HCT116 (cell line): ENCODE results near the gene MEIS2. TPM values are rescaled to one million over a fixed set of nuclear protein-coding genes. Genes with fewer than 3 reads are reported as not detected.

ENCODE experiments used
- ATAC-seq: fragments of 200-7000 bp; cut with Tn5 transposase; 2 replicates; pipeline ENCODE4 v1.9.1; 2020; ENCODE audit warnings: mild to moderate bottlenecking, moderate library complexity
- BruUV-seq: library from RNA; stranded (reverse); fragments of 400-500 nt; replicated peaks from 2 replicates; lab custom pipeline; 2021; lab: Mats Ljungman, UMichigan
- CTCF ChIA-PET: fragments of 300-600 bp; sonication (Branson Sonifier 250); formaldehyde crosslinking; loops from one replicate; lab custom pipeline; 2021; ENCODE audit warnings: antibody characterized with exemption; lab: Charles Lee
- POLR2A ChIA-PET: fragments of 300-600, 350-600 bp; sonication (Branson Sonifier 250); formaldehyde crosslinking; loops from one replicate; lab custom pipeline; 2021; ENCODE audit warnings: antibody characterized with exemption; lab: Charles Lee
- RAD21 ChIA-PET, 2 experiments: fragments of 300-600 bp; sonication (Branson Sonifier 250); formaldehyde crosslinking; loops; one replicate each; lab custom pipeline; 2023; ENCODE audit warnings: low total read pairs in 2 of 2; ENCODE audit not compliant: uncharacterized antibody in 2 of 2, unreplicated experiment in 2 of 2, low non-redundant PET in 1 of 2; lab: Charles Lee
- DNase-seq: peaks from one replicate; pipeline ENCODE4 v3.0.0-alpha.2; 2010; ENCODE audit warnings: low read depth, low spot score
- H2AFZ ChIP-seq: fragments of 200-600 bp; shearing (Covaris generic), sonication (generic); 2 replicates; pipeline ENCODE4 v1.6.1; 2017; ENCODE audit warnings: low read depth, mixed run types, mixed read lengths, antibody characterized with exemption, low read length; ENCODE audit not compliant: poor library complexity, severe bottlenecking
- H3K27ac ChIP-seq: 2 replicates; pipeline ENCODE4 v1.5.1; 2012; ENCODE audit warnings: low read depth, low read length
- H3K27me3 ChIP-seq: fragments of 200-600 bp; sonication (generic); 2 replicates; pipeline ENCODE4 v1.6.1; 2016; ENCODE audit warnings: mixed run types, low read length, mixed read lengths; ENCODE audit not compliant: insufficient read depth
- H3K36me3 ChIP-seq, 2 experiments: fragments of 200-500 bp in 1 of 2; fragments of 200-600 bp in 1 of 2; sonication (Bioruptor generic) in 1 of 2; sonication (generic) in 1 of 2; 2 replicates each; pipeline versions ENCODE4 v1.5.1 to v1.6.1; 2014 to 2016; ENCODE audit warnings: low read length in 2 of 2, inconsistent platforms in 1 of 2, mixed read lengths in 1 of 2, mixed run types in 1 of 2; ENCODE audit not compliant: insufficient read depth in 2 of 2, control insufficient read depth in 1 of 2
- H3K4me1 ChIP-seq, 2 experiments: fragments of 200-600 bp in 1 of 2; sonication (generic) in 1 of 2; 2 replicates each; pipeline versions ENCODE4 v1.5.1 to v1.6.1; 2012 to 2017; ENCODE audit warnings: low read length in 2 of 2, inconsistent platforms in 1 of 2, mild to moderate bottlenecking in 1 of 2, mixed read lengths in 1 of 2, mixed run types in 1 of 2, moderate library complexity in 1 of 2; ENCODE audit not compliant: insufficient read depth in 2 of 2, control insufficient read depth in 1 of 2
- H3K4me2 ChIP-seq: fragments of 200-600 bp; sonication (generic); 2 replicates; pipeline ENCODE4 v1.6.1; 2017; ENCODE audit warnings: mixed run types, low read length, mixed read lengths
- H3K4me3 ChIP-seq, 2 experiments: fragments of 200-600 bp in 1 of 2; sonication (generic) in 1 of 2; replicated peaks in 1 of 2; 2 replicates each; pipeline ENCODE4 v1.5.1; 2011 to 2016; ENCODE audit warnings: low read length in 2 of 2, control low read depth in 1 of 2, low read depth in 1 of 2, mild to moderate bottlenecking in 1 of 2, mixed read lengths in 1 of 2, mixed run types in 1 of 2
- H3K79me2 ChIP-seq: fragments of 200-600 bp; sonication (generic); 2 replicates; pipeline ENCODE4 v1.6.1; 2017; ENCODE audit warnings: mild to moderate bottlenecking, mixed run types, low read length, moderate library complexity, mixed read lengths; ENCODE audit not compliant: insufficient read depth
- H3K9ac ChIP-seq: fragments of 200-600 bp; sonication (generic); 2 replicates; pipeline ENCODE4 v1.6.1; 2016; ENCODE audit warnings: low read length, mixed read lengths
- H3K9me2 ChIP-seq: fragments of 200-600 bp; sonication (generic), shearing (Covaris generic); 2 replicates; pipeline ENCODE4 v1.6.1; 2017; ENCODE audit warnings: mixed run types, mild to moderate bottlenecking, moderate library complexity; ENCODE audit not compliant: insufficient read depth
- H3K9me3 ChIP-seq, 2 experiments: fragments of 200-500 bp in 1 of 2; fragments of 200-600 bp in 1 of 2; sonication (Bioruptor generic) in 1 of 2; sonication (generic) in 1 of 2; 2 replicates each; pipeline ENCODE4 v1.6.1; 2014 to 2017; ENCODE audit warnings: low read length in 2 of 2, mixed read lengths in 2 of 2, inconsistent platforms in 1 of 2, low read depth in 1 of 2, mild to moderate bottlenecking in 1 of 2, mixed run types in 1 of 2, moderate library complexity in 1 of 2; ENCODE audit not compliant: control insufficient read depth in 1 of 2, insufficient read depth in 1 of 2
- H4K20me1 ChIP-seq: fragments of 200-600 bp; sonication (generic), shearing (Covaris generic); 2 replicates; pipeline ENCODE4 v1.6.1; 2017; ENCODE audit warnings: mixed run types, mild to moderate bottlenecking, moderate library complexity; ENCODE audit not compliant: insufficient read depth
- CEBPB ChIP-seq: IDR thresholded peaks from 2 replicates; pipeline ENCODE4 v1.6.1; 2012; ENCODE audit warnings: low read depth
- ELF1 ChIP-seq: IDR thresholded peaks from 2 replicates; pipeline ENCODE4 v1.6.1; 2012; ENCODE audit warnings: low read depth, borderline replicate concordance
- FOSL1 ChIP-seq: IDR thresholded peaks from 2 replicates; pipeline ENCODE4 v1.6.1; 2012; ENCODE audit warnings: low read depth
- RAD21 ChIP-seq: IDR thresholded peaks from 2 replicates; pipeline ENCODE4 v1.6.1; 2012; ENCODE audit warnings: low read depth, mild to moderate bottlenecking
- SP1 ChIP-seq: IDR thresholded peaks from 2 replicates; pipeline ENCODE4 v1.6.1; 2012; ENCODE audit warnings: low read depth
- YY1 ChIP-seq: IDR thresholded peaks from 2 replicates; pipeline ENCODE4 v1.6.1; 2011; ENCODE audit warnings: low read length, low read depth, moderate library complexity, mild to moderate bottlenecking; ENCODE audit not compliant: insufficient replicate concordance; ENCODE audit errors: extremely low read depth
- intact Hi-C: fragments of 100-400 bp; cut with micrococcal nuclease; formaldehyde crosslinking; loops from 2 replicates; pipeline ENCODE4 v1.10.0; 2022
- total RNA-seq: library from RNA; stranded (reverse); gene quantifications from one replicate; pipeline ENCODE4 v1.2.1, GENCODE V29; 2021; ENCODE audit not compliant: unreplicated experiment
- TF ChIP-seq, protein P1 (sequence below): IDR thresholded peaks from 2 replicates; pipeline ENCODE4 v1.6.1; 2012; ENCODE audit warnings: low read depth

MEIS2 gene
- total RNA-seq, 1 experiment from 2014 or later = 11.5 TPM

DNA sequence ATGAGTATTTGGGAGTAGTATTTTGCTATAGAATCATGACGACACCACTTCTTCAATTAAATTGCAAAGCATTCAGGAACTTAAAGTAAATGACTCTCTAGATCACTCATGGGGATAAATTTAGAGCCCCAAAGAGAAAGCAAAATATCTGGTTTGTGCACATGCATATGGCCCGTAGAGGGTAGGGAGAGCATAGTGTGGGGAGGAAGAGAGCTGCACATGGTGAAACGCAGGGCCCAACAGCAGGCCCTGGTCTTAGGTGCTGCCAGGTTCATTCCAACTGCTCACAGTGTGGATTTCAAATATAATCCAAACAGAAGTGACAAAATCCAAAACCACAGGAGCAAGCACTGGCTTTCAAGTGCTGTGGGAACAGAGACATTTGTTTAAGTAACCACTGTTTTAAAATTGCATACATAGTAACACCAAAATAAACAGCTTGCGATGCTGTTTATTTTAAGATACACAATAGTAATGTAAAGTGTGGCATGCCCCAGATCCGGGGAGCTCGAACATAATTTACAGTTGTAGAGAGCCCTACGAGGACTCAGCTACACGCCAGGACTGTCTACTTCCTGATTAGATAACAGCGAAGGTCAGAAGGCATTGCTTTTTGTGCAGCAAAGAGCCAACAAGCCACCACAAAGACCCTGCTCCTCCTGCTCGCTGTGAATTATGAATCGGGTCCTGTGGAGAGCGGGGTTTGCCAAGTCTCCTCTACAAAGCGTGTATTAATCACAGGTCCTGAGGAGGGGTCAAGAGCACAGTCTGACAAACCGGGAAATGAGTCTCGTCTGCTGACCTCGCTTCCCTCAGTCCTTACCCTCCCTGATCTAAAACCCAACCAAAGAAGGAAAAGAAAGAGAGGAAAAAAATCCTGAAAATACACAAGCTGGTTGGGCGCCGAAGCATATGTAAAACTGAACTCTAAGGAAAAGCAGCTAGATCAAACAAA lies 80.6 kb downstream of the MEIS2 start:
- Histone ChIP-seq H3K9ac (no peak overlapping the region), H3K27me3 (no peaks in the 10 kb centered on the region), H3K9me3 (no peaks in the 10 kb centered on the region), H3K4me2 (no peak overlapping the region), H3K36me3 (no peaks in the 10 kb centered on the region), H3K4me1 (no peaks in the 10 kb centered on the region), H3K9me2 (no peaks in the 10 kb centered on the region)
- intact Hi-C loops = no loop called here
- no peak for DNase-seq
- no peak for TF ChIP-seq RAD21
- no peak for TF ChIP-seq YY1
- TF ChIP-seq FOSL1 = no peak
- TF ChIP-seq ELF1 = no peak
- no peak for TF ChIP-seq SP1
- TF ChIP-seq, protein P1, sequence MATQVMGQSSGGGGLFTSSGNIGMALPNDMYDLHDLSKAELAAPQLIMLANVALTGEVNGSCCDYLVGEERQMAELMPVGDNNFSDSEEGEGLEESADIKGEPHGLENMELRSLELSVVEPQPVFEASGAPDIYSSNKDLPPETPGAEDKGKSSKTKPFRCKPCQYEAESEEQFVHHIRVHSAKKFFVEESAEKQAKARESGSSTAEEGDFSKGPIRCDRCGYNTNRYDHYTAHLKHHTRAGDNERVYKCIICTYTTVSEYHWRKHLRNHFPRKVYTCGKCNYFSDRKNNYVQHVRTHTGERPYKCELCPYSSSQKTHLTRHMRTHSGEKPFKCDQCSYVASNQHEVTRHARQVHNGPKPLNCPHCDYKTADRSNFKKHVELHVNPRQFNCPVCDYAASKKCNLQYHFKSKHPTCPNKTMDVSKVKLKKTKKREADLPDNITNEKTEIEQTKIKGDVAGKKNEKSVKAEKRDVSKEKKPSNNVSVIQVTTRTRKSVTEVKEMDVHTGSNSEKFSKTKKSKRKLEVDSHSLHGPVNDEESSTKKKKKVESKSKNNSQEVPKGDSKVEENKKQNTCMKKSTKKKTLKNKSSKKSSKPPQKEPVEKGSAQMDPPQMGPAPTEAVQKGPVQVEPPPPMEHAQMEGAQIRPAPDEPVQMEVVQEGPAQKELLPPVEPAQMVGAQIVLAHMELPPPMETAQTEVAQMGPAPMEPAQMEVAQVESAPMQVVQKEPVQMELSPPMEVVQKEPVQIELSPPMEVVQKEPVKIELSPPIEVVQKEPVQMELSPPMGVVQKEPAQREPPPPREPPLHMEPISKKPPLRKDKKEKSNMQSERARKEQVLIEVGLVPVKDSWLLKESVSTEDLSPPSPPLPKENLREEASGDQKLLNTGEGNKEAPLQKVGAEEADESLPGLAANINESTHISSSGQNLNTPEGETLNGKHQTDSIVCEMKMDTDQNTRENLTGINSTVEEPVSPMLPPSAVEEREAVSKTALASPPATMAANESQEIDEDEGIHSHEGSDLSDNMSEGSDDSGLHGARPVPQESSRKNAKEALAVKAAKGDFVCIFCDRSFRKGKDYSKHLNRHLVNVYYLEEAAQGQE = no peak
- TF ChIP-seq CEBPB = no peak
- TF ChIP-seq, all 23 proteins: peak for 0
- Histone ChIP-seq H3K4me3 (no peak overlapping the region), H4K20me1 (no peaks in the 10 kb centered on the region), H3K79me2 (no peaks in the 10 kb centered on the region), H3K27ac (no peak overlapping the region), H2AFZ (no peak overlapping the region)
- ChIA-PET POLR2A (no interaction called here), RAD21 (no interaction called here), CTCF (no interaction called here)
- no peak for ATAC-seq
- no TSS peak for BruUV-seq
